GM18868 (cell line): ENCODE data around the gene OOSP3.
"Not testable (repeated sequence)": the region's sequence is repeated elsewhere in the genome, so short reads cannot be mapped to it uniquely, and the experiment has no call there.

Experiments used
- ATAC-seq: cut with Tn5 transposase; IDR thresholded peaks from one replicate; pipeline ENCODE4 v1.9.1; 2021; ENCODE audit warnings: mild to moderate bottlenecking, moderate library complexity; ENCODE audit not compliant: unreplicated experiment

The OOSP3 gene, protein sequence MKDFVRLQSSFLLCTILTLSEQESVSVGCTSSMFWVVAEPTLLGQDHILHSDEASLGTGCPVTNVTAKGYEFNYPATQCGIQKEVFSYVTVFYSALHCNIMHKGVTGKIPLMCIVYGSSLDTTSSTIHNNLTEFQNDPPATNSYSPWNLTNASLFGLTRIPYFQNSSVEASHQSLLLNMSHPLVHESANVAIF

DNA sequence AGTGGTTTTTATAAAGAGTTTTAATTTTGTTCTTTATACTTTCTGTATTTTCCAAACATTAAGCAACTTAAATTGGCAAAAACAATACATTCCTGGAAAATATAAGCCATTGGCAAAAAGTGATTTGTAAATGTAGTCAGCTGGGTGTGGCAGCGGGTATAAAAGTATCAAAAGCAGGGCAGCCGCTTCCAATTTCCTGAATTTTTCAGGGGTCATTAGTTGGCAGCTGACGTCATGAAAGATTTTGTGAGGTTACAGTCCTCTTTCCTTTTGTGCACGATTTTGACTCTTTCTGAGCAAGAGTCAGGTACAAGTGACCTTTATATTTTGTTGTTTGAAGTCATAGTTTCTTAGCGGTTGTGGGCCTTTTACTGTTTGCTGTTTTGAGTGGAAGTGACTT lies at the start of gene OOSP3:
OOSP3 (plus strand) TSS at position 208 of the 400 bp plus-strand sequence; CDS start at position 235, 27 bp downstream.
- no peak for ATAC-seq

DNA sequence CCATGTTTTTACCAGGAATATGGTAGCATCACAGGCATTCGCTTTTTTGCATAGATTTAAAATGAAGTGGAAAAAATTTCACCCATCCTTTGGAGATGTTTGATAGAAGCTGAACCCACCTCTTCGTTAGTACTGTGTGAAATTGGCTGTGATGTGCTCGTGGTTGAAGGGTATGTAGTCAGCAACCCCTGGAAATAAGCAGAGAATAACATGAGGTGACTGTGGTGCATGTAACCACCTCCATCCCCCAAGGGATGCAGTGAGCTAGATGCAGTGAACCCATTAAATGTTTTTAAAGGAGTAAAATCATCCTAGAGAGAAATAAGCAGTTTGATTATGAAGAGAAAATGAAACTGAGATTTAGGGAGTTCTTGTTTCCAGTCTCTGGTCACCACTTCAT lies 49.2 kb upstream of the OOSP3 start:
- ATAC-seq, result no peak

DNA sequence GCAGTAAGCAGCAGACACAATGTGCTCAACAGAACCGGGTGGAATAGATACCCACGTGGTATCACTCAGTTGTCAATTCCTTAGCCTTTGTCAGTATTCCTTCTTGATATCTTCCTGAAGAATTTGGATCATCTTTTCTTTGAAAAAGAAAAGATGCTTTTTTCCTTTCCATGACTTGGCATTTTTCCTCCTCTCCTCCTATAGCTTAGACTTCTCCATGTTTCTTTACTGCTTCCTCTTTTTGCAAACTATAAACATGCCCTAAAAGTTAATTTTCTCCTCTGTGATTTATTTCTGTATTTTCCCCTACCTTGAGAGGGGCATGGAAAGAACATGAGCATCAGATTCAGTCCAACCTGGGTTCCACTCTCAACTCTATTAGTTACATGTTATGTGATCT lies 45.0 kb upstream of the OOSP3 start:
- ATAC-seq, result no peak

DNA sequence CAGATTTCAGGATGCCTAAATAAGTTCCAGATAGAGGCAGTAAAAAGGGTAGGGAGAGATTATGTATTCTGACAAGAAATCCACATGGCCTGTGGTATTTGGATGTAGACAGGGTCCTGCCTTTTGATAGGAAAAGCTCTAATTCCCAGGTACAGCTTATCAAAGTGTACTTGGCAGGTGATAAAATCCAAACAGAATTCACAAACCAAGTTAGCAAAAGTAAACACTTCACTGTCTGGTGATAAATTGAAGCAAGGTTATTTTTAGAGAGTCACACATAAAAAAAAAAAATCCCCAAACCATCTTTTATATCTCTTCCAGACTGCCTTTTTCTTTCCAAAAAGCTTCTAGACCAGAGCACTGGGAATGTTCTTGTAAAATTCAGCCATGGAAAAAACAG lies 39.0 kb upstream of the OOSP3 start:
- no peak for ATAC-seq

DNA sequence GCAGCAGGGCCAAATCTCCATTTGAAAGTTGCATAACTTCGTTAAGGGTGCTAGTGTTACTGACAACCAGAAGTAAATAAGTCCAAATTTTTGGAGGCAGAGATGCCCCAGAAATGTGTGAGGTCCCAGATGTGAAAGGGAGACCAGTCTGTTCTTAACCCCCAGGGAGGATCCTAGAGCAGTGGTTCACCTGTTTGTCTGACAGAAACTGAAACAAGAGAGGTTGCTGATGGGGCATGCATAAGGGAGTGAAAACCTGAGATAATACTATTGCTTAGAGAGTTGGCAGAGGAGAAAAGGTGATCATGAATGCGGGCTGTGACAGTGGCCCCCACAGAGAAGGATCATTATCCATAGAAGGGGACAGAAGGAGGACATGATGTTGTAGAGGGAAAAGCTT lies 37.1 kb upstream of the OOSP3 start:
- ATAC-seq, result no peak

DNA sequence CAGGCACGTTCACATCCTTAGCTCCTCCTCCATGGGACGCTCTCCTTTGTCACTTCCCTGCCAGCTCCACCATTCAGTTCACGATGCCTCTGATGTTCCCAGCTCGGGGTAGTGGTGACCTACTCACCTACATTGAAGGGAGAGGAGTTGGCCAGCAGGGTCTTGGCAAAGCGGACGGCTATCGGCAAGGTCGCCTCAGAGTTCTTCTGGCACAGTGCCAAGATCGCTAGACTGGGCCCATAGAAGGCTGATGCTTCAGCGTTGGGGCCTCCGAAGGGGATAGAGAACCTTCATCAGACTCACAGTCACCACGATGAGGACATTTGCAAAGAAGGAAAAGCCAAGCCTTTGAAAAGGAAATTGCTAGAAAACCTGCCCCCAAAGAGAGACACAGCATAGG lies 36.3 kb upstream of the OOSP3 start:
- ATAC-seq, result no peak

DNA sequence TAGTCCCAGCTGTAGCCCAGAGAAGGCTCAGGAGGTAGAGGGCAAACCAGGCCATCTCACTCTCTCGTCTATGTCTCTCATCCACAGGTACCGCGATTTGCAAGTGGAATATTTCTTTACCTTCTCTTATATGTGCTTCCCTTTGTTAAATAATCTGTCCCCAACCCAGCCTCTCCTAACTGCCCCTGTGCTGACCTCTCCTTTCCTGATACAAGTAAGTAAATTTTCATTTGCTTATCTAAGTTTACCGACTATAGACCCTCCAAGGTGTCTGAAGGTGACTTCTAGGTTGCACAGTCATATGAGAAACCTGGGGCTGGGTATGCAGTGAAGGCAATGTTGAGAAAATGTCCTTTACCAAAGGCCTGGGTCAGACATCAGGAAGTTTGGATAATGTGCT lies 33.2 kb upstream of the OOSP3 start, which contains the start of gene CBLIF:
CBLIF (minus strand) TSS at position 101 of the 400 bp plus-strand sequence; CDS start at position 55, 46 bp downstream.
- no peak for ATAC-seq

DNA sequence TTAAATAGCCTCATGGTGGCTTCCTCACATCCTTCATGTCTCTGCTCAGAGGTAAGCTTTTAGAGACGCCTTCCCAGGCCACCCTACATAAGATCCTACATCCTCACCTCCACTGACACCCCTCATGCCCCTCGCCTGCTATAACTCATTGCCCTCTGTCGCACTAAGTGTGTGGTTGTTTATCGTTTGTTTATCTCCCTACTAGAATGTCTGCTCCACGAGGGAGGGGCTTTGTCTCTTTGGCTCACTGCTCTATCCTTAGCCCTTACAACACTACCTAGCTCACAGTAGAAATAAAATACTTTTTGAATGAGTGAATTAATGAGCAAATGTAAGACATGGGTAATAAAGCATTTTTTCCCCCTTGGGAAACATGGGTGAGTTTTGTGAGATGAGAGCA lies 32.0 kb upstream of the OOSP3 start:
- ATAC-seq, result no peak

DNA sequence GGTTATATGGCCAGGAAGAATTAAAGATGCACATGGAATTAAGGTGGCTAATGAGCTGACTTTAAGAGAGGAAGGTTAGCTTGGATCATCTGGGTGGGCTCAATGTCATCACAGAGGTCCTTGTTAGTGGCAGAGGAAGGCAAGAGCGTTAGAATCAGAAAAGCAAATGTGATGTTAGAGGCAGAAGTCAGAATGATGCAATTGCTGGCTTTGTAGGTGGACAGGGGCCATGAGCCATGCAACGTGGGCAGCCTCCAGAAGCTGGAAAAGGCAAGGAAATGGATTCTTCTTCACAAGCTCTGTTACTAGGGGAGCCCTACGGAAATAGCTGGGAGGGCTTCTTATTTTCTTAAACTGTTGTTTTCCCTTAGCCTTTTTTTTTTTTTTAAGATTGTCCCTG lies 31.0 kb upstream of the OOSP3 start:
- ATAC-seq, result no peak

DNA sequence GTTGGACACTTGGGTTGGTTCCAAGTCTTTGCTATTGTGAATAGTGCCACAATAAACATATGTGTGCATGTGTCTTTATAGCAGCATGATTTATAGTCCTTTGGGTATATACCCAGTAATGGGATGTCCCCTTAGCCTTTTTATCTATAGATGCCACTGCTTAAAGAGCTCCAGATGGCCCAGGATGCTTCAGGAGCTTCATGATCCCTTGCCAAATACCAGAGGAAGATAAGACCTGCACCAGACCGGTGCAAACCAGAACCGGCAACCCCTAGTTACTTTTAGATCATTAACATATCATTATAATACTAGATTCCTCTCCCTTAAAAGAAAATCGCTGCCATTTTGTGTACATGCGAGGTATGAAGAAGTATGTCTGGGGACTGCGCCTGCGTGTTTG lies 30.1 kb upstream of the OOSP3 start:
- not testable (repeated sequence) for ATAC-seq

DNA sequence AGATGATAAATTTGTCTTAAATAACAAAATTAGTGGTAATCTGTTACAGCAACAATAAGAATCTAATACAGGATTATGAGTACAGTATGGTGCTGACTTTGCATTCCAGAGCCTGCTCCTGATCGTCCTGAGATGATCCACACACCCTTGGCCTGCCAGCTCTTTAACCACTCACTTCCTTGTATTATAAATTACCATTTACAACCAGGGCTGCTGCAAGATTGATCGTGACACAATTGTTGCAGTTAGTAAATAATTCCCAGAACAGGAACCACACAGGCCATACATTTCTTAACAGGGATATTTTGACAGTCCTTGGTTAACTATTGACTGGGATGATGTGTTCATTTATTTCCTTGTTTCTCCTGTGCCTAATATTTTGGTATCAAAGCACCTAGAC lies 29.5 kb upstream of the OOSP3 start:
- no peak for ATAC-seq

DNA sequence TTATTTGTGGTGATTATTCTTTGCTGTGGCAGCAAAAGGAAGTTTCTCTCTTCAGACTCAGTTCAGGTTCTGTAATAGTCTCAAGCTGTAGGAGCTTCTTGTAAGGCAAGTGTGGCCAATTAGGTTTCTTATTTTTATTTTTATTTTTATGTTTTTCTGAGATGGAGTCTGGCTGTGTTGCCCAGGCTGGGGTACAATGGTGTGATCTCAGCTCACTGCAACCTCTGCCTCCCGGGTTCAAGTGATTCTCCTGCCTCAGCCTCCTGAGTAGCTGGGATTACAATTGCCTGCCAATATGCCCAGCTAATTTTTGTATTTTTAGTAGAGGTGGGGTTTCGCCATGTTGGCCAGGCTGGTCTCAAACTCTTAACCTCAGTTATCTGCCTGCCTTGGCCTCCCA lies 29.0 kb upstream of the OOSP3 start:
- ATAC-seq, result not testable (repeated sequence)

DNA sequence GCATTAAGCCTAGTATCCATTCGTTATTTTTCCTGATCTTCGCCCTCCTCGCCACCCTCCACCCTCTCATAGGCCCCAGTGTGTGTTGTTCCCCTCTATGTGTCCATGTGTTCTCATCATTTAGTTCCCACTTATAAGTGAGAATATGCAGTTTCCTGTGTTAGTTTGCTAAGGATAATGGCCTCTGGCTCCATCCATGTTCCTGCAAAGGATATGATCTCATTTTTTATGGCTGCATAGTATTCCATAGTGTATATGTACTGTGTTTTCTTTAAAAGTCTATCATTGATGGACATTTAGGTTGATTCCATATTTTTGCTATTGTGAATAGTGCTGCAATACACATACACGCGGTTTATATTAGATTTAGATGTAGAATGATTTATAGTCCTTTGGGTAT lies 27.2 kb upstream of the OOSP3 start:
- ATAC-seq, result not testable (repeated sequence)

DNA sequence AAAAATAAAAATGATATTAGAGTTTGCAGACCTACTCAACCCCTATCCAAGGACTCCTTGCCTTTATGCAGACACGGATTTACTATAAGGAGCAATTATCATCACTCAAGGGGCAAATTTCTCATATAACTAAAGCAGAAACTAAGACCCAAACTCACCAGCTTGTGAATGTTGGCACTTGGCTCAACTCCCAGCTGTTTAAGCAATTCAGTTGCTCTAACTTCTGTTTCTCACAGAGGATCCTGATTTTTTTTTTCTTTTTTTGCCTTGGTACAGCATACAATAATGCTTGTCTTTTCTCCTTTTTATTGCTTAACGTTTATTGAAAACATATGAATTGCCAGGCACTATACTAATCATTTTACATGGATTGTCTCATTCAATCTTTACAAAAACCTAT lies 23.7 kb upstream of the OOSP3 start:
- no peak for ATAC-seq

DNA sequence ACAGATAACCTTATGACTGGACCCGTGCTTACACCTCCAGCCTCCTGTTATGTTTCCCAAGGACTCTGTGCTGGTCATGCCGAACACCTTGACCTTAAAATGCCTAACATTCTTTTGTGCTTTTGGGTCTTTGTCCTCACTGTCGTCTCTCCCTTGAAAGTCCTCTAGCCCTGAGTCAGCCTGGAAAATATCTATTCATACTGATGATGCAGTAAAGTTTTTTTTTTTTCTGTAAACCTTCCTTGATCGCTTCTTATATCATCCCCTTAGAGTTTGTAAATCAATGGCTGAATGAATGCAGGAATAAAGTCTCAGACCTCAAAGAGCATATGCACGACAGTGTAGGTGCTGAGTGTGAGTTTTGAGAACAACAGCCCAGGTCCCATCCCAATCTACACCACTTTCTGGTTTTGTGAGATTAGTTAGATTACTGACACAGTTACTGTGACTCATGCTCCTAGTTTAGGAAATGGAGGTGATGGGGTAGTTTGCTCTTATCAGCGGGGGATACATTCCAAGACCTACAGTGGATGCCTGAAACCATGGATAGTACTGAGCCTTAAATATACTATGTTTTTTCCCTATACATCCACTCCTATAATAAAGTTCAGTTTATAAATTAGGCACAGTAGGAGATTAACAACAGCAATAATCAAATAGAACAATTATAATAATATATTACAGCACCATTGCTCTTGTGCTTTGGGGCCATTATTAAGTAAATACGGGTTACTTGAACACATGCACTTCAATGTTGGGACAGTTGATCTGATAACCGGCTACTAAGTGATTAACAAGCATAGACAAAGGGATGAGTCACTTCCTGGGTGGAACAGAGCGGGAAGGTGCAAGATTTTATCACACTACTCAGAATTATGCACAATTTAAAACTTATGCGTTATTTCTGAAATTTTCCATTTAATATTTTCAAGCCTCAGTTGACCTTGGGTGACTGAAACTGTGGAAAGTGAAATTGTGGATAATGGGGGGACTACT lies 20.8 kb upstream of the OOSP3 start:
- ATAC-seq, result no peak

DNA sequence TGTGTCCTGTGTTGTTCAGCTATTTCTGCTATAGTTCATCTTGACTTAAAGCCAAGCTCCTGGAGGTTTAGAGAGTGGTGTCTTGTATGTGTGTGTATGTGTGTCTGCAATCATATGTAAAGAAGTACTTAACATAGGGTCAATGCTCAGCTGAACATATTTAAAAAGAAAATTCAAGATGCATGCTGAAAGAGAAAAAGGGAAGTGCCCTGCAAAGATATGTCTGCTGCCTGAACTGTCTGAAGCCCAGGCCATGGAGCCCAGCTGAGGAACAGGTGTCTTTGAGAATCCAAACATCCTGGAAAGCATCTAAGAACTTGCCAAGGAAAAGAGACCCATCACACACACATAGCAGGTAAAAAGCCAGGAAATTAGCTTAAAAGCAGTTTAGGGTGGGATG lies 18.9 kb upstream of the OOSP3 start:
- no peak for ATAC-seq

DNA sequence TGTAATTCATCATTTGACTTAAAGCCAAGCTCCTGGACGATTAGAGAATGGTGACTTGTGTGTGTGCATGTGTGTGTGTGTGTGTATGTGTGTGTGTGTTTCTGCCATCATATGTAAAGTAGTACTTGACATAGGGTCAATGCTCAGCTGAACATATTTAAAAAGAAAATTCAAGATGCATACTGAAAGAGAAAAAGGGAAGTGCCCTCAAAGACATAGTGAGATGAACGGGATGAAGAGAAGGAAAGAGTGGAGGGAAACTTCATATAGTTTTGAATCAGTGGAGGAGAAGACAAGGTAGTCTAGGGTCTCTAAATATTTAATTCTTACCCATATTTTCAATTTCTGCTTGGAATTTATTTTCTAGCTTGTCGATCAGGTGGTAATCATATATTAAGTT lies 16.3 kb upstream of the OOSP3 start:
- ATAC-seq, result no peak

DNA sequence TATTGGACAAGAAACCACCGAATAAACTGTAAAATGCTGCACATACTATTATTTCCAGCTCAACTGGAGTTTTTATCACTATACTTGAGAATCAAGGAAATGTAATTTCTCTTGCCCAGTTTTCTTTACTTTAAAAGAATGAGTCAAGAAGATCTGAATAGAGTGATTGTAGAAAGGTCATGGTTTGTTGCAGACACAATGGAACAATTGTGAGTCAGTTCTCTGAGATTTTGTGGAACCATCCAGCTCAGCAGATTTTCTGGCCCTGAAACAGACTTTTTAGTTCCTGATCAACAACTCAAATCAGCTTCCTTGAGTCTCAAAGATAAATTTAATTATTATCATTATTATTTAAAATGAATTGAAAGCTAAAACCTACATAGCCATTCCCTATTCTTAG lies 13.6 kb upstream of the OOSP3 start:
- ATAC-seq, result no peak

DNA sequence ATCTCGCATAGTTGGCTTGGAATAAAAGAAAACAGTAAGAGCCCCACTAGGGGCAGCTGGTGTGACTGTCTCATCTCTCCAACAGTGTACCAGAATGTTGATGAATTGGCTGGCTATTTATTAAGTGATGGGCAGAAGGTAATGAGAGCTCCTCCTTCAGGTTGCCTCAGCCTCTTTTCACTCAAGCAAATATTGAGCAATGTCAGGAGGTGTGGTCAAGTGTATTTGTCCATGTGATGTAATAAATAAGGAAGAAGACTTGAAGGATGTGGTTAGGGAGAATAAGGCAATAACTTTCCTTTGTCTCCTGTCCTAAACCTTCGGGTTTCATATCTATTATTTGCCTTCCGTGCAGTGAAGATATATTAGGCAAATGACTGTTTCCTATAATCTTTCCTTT lies 12.2 kb upstream of the OOSP3 start, which contains the start of gene TCN1:
TCN1 (minus strand) TSS at position 91 of the 400 bp plus-strand sequence; CDS start at position 74, 17 bp downstream.
- ATAC-seq, result no peak

DNA sequence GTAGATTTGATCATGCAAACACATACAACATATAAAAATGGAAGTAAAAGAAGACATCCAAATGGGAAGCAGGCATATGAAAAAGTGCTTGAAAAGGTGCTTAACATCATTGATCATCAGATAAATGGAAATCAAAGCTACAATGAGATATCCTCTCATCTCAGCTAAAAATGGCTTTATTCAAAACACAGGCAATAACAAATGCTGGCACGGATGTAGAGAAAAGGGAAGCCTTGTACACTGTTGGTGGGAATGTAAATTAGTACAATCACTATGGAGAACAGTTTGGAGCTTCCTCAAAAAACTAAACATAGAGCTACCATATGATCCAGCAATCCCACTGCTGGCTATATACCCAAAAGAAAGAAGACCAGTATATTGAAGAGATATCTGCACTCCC lies 11.7 kb upstream of the OOSP3 start:
- ATAC-seq, result no peak

DNA sequence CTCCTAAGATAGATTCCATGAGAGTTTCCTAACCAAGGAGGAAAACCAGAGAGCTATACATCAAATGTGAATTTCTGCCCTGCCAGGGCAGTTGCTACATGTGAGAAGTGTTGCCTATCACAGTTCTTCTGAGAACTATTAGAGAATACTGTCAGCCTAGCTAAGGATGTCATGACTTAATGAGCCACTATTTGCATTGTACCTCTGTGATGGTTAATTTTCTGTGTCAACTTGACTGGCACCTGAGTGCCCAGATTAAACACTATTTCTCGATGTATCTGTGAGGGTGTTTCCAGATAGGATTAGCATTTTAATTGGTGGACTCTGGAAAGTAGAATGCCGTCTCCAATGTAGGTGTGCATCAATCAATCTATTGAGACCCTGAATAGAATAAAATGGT lies 10.6 kb upstream of the OOSP3 start:
- no peak for ATAC-seq

DNA sequence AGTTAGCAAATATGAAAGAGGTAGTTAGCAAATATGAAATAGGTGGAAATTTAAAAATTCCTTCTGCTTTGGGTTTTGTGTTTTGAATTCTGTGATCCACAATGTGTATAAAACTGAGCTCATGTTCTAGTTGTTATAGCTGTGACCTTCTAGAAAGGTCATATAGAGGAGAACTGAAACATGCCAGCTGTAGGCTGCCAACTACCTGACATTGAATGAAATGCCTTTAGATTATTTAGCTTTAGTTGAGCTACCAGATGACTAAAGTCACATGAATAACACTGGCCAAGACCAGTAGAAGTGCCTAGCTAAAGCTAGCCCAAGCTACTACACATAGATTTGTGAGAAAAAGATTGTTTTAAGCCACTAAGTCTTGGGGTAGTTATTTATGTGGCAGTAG lies 6.5 kb upstream of the OOSP3 start:
- ATAC-seq, result no peak
